ENCODE results near the gene B3GAT3.
"Not testable (repeated sequence)": the region's sequence is repeated elsewhere in the genome, so short reads cannot be mapped to it uniquely, and the experiment has no call there.

Gene B3GAT3

GRCh38 chr11:62621567-62622470 lies at the start of gene B3GAT3:
Gene B3GAT3, minus strand, starts transcription at chr11:62621986. Its CDS starts 39 bp downstream, at chr11:62621947.
- DNase-seq (ENCODE audit: low read depth) = peak; percentile 97

DNA sequence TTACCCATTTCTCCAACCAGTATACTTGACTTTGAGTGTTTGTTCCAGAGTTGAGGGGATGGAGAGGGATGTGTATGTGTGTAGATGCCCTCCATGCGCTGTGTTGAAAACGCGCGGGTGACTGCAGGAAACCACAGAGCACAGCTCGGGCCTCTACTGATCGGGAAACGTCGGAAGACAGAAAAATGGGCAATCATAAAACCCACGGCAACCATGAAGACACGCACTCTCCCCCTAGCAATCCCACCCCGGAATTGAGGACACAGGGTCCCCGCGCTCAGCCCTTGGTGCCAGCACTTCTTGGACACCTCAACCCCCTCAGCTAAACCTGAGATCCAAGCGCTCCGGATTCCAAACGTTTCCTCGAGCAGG lies 49.4 kb upstream of the B3GAT3 start:
- DNase-seq (ENCODE audit: low read depth) = no peak

DNA sequence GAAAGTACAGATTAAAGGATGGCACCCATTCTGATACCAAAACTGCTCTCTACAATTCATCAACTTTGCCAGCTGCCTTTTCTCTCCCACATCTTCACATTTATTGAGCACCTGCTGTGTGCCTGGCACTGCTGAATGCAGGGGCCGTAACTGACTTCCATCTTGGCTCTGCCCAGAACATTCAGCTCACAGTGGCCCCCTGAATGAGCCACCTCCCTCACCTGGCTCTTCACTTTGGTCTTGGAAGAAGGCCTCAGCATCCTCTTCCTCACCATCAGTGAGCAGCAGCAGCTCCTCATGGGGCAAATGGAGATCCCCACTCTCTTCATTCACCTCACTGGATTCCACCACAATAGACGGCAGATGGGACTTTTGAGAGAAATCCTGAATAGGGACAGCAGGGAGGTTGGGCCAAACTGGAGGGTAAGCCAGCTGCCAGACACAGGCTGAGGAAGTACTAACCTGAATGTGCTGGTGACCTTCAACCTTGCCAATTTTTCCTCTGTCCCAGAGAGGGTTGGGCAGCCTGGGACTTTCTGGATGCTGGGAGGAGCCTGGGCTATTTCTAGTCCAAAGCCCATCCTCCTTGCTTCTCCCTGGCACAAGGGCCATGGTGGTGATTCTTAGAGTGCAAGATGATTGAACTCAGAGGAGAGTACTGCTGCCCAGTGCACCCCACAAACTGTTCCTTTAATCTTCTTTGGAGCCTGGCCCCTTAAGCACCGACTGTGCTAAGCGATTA lies 47.8 kb upstream of the B3GAT3 start:
- DNase-seq (ENCODE audit: low read depth) = no peak

GRCh38 chr11:62667460-62667859 lies 45.7 kb upstream of the B3GAT3 start:
- DNase-seq (ENCODE audit: low read depth) = no peak

GRCh38 chr11:62666259-62666926 lies 44.6 kb upstream of the B3GAT3 start:
- DNase-seq (ENCODE audit: low read depth) = no peak

- DNase-seq (ENCODE audit: low read depth) = peak; percentile 52
Observed at GRCh38 chr11:62665599-62666258, 43.9 kb upstream of the B3GAT3 start.

- peak; percentile 88 for DNase-seq (ENCODE audit: low read depth)
Observed at GRCh38 chr11:62665075-62665598, 43.4 kb upstream of the B3GAT3 start, which contains the start of the genes C11orf98 and CSKMT. Gene C11orf98, minus strand, starts transcription at chr11:62665210. Its CDS starts 41 bp downstream, at chr11:62665169. Gene CSKMT, plus strand, starts transcription at chr11:62665312. Its CDS starts 568 bp downstream, at chr11:62665880.

GRCh38 chr11:62664405-62665074 lies 42.8 kb upstream of the B3GAT3 start:
- peak; percentile 29 for DNase-seq (ENCODE audit: low read depth)

GRCh38 chr11:62656796-62657429 lies 35.1 kb upstream of the B3GAT3 start:
- no peak for DNase-seq (ENCODE audit: low read depth)

DNA sequence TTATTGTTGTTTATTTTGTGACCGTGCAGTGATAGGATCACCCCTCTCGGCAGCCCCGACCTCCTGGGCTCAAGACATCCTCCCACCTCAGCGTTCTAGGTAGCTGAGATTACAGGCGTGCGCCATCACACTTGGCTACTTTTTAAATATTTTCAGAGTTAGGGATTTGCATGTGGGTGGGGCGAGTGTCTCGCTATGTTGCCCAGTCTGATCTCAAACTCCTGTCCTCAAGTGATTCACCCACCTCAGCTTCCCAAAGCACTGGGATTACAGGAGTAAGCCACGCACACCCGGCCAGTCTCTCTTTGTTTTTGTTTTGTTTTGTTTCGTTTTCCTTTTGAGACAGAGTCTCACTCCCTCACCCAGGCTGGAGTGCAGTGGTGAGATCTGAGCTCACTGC lies 32.5 kb upstream of the B3GAT3 start:
- no peak for DNase-seq (ENCODE audit: low read depth)

- peak; percentile 61 for DNase-seq (ENCODE audit: low read depth)
Observed at GRCh38 chr11:62652161-62653006, 30.6 kb upstream of the B3GAT3 start.

GRCh38 chr11:62650283-62650682 lies 28.5 kb upstream of the B3GAT3 start:
- not testable (repeated sequence) for DNase-seq (ENCODE audit: low read depth)

GRCh38 chr11:62649486-62649885 lies 27.7 kb upstream of the B3GAT3 start:
- DNase-seq (ENCODE audit: low read depth) = no peak

GRCh38 chr11:62648967-62649364 lies 27.2 kb upstream of the B3GAT3 start:
- DNase-seq (ENCODE audit: low read depth) = no peak

DNA sequence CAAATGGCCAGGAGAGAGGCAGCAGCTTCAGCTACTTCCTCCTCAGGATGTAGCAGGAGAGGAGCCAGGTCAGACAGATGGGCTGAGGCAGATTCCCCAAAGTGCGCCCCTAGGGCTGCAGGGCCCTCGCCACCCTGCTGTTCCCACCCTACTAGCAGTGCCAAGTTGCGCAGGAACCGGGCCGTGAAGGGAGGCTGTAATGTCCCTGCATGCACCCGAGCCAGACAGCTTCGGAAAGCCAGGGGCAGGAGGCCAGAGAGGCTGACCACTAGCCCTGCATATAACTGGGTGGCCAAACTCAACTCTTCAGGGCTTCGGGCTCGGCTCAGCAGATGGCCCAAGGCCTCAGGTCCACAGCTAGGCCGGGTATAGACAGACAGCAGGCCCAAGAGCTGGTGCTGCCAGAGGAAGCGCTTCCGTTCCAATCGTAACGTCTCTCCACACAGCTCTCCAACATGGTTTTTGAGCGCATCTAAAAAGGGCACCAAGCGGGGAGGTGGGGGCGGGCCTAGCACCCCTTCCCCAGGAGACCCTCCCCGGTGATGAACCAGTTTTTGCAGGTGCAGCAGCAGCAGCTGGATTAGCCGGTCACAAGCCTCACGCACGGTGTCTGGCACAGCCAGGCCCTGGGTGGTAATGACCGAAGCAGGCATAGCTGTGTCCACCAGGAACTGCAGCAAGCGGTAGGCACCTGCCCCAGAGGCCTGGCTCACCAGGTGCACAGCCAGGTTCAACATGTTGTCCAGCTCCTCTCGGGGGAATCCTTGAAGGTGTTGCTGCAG lies 26.6 kb upstream of the B3GAT3 start:
- no peak for DNase-seq (ENCODE audit: low read depth)

DNA sequence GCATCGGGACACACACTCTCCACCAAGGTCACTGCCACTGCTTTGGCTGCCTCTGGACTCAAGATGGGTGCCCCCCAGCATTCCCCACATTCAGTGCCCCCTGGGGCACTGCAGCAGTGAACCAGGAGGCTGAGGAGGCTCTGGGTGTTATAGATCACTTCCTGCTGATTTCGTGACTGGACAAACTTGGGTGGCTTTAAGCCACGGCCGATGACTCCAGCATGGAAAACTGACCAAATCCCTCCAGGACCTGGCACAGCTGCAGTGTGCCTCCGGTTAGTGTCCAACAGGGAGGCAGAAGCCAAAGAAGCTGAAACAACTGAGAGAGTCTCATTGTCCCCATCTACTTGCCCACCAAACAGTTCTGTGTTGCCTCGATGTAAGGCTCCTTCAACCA lies 25.8 kb upstream of the B3GAT3 start:
- no peak for DNase-seq (ENCODE audit: low read depth)

GRCh38 chr11:62646825-62647608 lies 25.2 kb upstream of the B3GAT3 start:
- no peak for DNase-seq (ENCODE audit: low read depth)
